Hepatocyte (in vitro differentiated cells): ENCODE data around the gene ZBTB16.

Experiments used
- CTCF ChIP-seq: fragments of 200-600 bp; sonication (generic); IDR thresholded peaks from 2 replicates; pipeline ENCODE4 v1.5.1; 2016; ENCODE audit warnings: antibody characterized with exemption, mild to moderate bottlenecking; ENCODE audit not compliant: poor library complexity
- EZH2 ChIP-seq: fragments of 200-600 bp; sonication (generic); IDR thresholded peaks from 2 replicates; pipeline ENCODE4 v1.6.1; 2016; ENCODE audit warnings: antibody characterized with exemption, mild to moderate bottlenecking, borderline replicate concordance
- EZH2phosphoT487 ChIP-seq: fragments of 200-600 bp; sonication (generic); IDR thresholded peaks from one replicate; pipeline ENCODE4 v1.6.1; 2018; ENCODE audit warnings: antibody characterized with exemption, mild to moderate bottlenecking, low read depth, moderate library complexity; ENCODE audit not compliant: unreplicated experiment, severe bottlenecking

GRCh38 chr11:114019046-114019445 is 40.5 kb upstream of the ZBTB16 start:
- no peak for TF ChIP-seq CTCF
- TF ChIP-seq EZH2phosphoT487, result no peak
- no peak for TF ChIP-seq EZH2
